Stimulated activated CD4-positive, alpha-beta T cell treated with anti-CD3 and anti-CD28 coated beads, TNF-alpha, amount 100 ng/mL, for 48 hours (primary cell): Measurements from ENCODE around the gene RHBDD3.

Source experiments
- DNase-seq, 3 donors: peaks; one replicate each; pipeline ENCODE4 v3.0.0-alpha.2; 2020; ENCODE audit warnings: low read depth in 3 of 3

RHBDD3 gene

DNA sequence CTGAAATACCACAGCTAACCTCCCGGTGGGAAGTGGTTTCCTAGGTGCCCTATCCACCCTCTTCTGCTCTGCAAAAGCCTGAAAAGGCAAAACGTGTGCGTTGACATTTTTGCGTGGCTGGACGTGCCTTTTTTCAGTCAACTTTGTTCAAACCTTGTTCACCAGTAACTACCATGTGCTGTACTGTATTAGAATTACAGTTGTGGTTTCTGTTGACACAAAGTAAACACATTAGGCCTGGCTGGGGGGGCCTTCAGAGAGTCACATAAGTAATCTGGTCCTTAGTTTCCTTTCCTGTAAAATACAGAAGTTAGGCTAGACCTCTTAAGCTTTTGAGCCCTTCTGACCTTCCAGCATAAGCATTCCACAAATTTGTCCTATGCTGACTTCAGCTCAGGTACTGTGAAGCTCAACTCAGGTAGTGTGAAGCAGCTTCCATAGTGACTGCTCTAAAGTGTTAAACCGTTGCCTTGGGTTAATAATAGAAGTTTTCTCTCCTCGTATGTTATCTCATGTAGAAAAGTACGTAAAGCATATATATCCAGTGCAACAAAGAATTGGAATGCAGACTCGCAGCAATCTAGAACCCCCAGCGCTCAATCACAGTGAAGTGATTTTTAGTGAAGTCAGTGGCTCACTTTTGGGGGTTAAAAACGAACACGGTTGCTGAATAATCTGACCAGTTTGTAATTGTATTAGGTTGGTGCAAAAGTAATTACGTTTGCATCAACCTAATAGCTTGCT, 2.1 kb upstream of the RHBDD3 start:
- DNase-seq, result no peak

GRCh38 chr22:29269230-29269604, 1.4 kb upstream of the RHBDD3 start:
- DNase-seq, result no peak

GRCh38 chr22:29268511-29269229, 889 bp upstream of the RHBDD3 start:
- no peak for DNase-seq

DNA sequence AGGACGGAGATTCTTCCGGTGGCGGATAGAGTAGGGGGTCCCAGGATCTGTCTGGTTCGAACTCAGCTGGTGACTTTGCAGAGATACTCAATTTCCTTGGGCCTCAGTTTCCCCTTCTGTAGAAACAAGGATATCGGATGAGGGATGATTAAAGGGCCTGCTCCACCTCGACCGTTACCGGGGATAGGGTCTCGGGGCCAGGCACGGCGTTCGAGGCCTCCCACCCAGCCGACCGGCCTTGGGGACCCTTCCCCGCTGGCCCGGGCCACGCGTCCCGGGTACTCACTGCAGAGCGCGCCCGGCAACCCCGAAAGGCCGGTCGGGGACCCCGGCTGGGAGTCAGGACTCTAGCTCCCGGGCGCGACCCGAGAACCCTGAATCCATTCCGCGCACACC, 321 bp downstream of the RHBDD3 start:
- no peak for DNase-seq

GRCh38 chr22:29266564-29267461, 968 bp downstream of the RHBDD3 start:
- no peak for DNase-seq

DNA sequence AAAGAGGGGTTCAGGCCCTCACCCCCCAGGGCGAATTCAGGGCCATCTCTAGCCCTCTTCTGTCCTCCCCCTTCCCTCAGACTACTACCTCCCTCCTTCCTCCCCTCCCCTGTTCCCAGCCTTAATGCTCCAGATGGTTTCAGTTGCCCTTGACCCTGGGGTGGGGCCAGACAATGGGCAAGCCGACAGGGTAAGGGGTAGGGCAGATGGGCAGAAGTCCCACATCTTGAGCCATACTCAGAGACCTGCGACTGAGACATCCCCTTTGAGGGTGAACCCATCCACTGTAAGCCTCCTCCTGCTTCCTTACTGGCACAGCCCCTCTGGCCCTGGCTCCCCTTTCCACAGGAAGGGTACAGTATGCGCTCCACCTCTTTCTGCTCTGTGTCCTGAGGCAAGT, 1.9 kb downstream of the RHBDD3 start:
- DNase-seq, result no peak

DNA sequence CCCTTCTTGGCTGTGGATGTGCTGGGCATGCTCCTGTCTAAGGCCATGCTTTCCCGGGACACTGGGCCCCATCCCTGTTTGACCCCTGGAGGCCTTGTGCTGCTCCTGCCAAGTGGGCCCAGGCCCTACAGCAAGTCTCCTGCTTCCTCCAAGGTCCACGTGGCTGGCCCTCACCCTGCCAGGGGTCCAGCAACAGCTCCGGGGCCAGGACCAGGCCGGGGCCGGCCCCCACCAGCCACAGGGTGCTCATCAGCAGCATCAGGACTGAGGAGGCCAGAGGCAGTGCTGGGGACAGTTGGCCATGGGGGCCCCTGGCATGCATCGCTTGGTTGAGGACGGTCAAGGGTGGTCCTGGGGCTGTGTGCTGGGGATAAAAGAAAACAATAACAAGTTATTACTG, 2.5 kb downstream of the RHBDD3 start:
- no peak for DNase-seq

DNA sequence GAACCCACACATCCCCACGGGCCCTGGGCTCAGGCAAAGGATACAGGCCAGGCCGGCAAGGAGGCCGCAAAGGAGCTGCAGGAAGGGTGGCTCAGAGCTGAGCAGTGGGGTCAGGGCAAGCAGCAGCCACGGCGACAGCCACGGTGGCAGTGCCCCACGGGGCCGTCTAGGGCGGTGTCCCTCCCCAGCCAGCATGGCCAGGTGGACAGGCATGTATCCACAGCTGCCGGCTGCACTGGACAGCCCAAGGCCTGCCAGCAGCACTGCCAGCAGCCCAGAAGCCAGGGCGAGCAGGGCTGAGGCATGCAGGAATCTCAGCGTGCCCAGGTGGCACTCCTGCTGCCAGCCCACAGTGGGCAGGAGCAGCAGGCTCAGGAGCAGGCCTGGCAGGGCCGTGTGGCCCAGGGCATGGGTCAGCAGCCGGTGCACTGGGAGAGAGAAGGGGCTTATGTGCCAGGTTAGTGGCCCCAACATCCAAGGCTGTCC, 3.9 kb downstream of the RHBDD3 start:
- DNase-seq, result no peak

DNA sequence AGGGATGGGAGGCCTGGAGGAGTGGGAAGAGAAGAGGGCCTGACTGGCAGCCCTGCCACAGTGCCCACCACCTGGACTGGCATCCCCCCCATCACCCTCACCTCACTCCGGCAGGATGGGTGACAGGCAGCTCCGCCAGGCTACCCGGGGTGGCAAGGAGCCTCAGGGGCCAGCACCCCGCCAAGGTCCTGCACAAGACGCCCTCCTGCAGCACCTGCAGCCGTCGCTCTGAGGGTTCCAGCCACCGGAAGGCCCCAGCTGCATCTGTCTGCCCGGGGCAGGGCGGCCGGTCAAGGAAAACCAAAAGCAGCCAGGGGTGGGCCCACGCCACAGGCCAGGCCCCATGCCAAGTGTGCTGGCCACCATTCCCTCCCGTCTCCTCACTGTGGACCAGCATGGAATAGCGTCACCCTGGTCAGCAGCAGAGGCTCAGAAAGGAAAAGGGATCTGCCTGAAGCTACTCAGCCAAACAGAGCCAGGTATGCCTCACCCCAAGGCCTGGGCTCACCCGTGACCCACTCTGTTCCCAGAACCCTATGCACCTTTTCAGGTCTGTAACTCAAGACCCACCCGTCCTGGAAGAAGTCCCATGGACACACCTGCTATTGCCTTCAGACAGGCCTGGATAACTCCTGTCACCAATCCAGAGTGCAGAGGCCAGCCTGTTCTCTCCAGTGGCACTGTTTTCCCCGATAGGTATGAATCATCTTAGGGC, 7.0 kb downstream of the RHBDD3 start:
- no peak for DNase-seq

DNA sequence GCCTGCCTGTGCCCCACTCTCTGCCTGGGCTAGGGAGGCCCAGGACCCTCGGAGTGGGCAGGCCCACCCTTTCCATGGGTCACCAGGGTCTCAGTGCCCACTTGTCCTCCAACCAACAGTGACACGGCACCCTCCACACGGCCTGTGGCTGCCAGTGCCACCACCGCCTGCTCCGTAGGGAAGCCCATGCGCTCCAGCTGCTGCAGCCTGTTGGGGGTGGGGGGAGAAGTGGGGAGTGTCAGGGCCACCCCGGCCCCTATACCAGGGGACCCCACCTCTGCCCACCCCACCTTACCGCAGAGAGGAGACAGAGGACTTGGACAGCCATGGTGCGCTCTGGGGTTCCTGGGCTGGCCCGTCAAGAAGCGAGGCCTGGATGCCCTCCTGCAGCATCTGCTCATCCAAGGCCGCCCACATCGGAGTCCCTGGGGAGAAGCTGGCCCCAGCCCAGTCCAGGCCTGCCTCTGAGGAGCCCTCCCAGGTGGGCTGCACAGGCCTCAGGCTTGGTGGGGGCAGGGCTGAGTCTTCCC, 7.7 kb downstream of the RHBDD3 start:
- DNase-seq, result no peak

DNA sequence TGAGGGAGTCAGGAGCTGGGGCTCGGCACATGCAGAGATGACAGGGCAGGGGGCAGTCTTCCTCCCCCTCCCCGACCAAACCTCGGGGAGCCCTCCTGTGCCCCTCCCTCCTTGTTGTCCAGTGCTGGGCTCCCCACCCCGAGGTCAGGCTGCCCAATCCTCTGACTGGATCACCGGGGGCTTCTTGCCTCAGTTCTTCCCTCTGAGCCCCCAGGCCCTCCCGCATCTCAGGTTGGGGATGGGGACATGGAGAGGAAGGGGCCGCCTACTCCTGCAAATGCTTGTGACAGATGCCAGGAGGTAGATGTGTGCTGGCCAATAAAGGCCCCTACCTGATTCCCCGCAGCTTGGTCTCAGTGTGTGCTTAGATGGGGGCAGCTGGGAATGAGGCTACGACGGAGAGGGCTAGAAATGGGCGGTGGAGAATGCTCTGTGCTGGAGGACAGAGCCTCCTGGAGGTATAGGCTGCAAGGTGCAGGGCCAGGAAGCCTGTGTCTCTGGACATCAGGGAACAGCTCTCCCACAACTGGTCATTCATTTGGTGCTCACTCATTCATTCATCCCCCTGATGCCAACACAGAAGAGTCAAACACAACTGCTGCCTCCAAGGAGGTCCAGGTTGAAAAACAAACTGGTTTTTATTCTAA, 8.4 kb downstream of the RHBDD3 start:
- no peak for DNase-seq

DNA sequence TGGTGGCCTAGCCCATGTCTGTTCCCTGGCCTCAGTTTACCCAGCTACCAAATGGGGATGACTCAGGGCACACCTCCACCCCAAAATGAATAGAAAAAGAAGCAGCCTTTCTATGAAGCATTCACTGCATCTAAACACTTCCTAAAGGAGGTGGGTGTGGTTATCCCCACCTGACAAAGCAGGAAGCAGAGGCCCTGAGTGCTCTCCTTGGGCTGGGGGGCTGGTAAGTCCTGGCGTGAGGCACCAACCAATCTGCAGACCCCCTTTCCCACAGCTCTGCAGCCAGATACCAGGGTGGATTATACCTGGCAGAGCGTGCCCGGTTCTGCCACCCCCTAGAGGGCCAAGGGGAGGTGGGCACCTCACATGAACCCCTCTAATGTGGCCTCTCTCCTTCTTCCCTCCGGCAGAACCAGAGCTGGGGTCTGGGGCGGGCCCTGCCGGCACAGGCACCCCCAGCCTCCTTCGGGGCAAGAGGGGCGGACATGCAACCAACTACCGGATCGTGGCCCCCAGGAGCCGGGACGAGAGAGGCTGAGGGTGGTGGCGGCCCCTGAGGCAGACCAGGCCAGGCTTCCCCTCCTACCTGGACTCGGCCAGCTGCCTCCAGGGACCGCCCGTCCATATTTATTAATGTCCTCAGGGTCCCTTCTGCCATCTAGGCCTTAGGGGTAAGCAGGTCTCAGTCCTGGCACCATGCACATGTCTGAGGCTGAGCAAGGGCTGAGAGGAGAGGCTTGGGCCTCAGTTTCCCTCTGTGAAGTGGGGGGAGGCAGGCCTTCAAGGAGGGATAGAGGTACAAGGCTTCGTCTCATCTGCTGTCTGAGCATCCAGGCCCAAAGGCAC, 9.2 kb downstream of the RHBDD3 start:
- no peak for DNase-seq

- no peak for DNase-seq
Measured at GRCh38 chr22:29257751-29258181, 10.0 kb downstream of the RHBDD3 start.

GRCh38 chr22:29256606-29257325, 11.0 kb downstream of the RHBDD3 start:
- no peak for DNase-seq

DNA sequence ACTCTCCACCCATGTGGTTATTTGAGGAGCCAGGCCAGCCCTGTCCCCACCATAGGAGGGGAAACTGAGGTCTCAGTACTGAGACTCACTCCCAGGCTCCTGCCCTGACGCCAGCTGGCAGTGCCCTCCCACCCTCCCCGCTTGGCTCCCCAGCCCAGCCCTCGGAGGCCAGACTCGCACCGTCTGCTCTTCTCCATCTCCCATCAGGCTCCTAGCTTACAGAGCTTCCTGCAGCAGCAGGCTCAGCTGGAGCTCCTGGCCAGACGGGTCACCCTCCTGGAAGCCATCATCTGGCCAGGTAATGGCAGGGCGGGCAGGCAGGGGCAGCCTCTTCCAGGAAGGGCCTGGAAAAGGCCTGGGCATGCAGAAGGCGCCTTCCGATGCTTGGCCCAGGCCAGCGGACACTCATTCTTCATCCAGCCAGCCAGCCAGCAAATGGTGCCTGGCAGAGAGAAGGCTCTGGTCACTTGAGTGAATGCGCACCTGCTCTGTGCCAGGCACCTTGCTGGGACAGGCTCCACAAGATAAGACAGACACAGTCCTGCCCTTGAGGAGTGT, 12.6 kb downstream of the RHBDD3 start:
- DNase-seq, result no peak

DNA sequence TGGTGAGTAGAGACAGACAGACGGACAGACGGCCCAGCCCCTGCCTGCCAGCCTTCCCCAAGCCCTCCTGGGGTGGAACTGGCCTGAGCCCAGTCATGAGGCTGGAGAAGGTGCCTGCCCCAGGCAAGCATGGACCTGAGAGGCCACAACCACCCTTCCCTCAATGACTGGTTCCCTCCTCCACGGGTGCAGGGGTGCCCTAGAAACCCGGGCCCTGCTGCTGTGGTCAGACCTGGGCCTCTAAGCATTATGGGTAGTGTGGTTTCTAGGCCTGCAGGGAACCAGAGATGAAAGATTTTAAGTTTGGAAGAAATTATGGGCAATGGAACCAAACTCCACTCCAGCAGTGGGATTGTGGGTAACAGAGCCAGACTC, 13.5 kb downstream of the RHBDD3 start:
- DNase-seq, result no peak

GRCh38 chr22:29253561-29254285, 14.1 kb downstream of the RHBDD3 start:
- DNase-seq, result no peak
